ENCODE data around the gene PITPNC1. TPM values are rescaled to one million over a fixed set of nuclear protein-coding genes. Genes with fewer than 3 reads are reported as not detected.

Gene PITPNC1
- total and polyA plus RNA-seq, 4 donors = 8.0 to 21.1 (median 15.2) TPM

DNA sequence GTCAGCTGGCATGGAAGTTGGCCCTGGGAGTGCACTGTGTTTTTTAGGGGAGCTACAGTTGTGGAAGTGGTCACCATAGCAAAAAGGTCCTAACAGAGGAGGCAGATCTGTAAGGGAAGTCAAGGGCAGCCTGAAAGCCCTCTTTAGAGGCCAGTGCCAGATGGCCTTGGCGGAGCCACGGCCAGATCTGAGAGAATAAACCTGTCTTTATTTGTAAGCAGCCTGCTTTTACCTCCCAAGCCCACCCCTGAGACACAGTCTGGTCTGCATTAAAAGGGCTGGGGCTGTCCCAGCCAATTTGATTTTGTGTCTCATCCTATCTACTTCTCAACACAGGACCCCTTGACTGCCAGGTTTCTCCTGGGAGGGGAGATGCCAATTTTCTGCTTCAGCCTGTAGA, 289.6 kb downstream of the PITPNC1 start:
- Histone ChIP-seq H3K27me3 (ENCODE audit: control insufficient read depth in 3 of 3, insufficient read depth in 3 of 3, low read length in 2 of 3) (no peaks in the 10 kb centered on the region), H3K4me3 (no peak overlapping the region), H3K9me3 (ENCODE audit: control insufficient read depth in 4 of 4, insufficient read depth in 3 of 4, low read length in 3 of 4) (peaks cover 0 to 3% (median 0%) of the 10 kb centered on the region in 4 donors), H3K27ac (ENCODE audit: low read depth in 1 of 2, low read length in 1 of 2) (no peak overlapping the region), H3K9ac (ENCODE audit: insufficient read depth in 1 of 2, low read length in 2 of 2) (no peak overlapping the region), H3K36me3 (ENCODE audit: control insufficient read depth in 4 of 4, insufficient read depth in 4 of 4, low read length in 4 of 4) (peaks cover 0 to 4% (median 2%) of the 10 kb centered on the region in 4 donors), H3K4me1 (ENCODE audit: control insufficient read depth in 5 of 5, insufficient read depth in 5 of 5, low read length in 5 of 5) (peaks cover 0 to 3% (median 1%) of the 10 kb centered on the region in 5 donors)
- TF ChIP-seq, protein P1, sequence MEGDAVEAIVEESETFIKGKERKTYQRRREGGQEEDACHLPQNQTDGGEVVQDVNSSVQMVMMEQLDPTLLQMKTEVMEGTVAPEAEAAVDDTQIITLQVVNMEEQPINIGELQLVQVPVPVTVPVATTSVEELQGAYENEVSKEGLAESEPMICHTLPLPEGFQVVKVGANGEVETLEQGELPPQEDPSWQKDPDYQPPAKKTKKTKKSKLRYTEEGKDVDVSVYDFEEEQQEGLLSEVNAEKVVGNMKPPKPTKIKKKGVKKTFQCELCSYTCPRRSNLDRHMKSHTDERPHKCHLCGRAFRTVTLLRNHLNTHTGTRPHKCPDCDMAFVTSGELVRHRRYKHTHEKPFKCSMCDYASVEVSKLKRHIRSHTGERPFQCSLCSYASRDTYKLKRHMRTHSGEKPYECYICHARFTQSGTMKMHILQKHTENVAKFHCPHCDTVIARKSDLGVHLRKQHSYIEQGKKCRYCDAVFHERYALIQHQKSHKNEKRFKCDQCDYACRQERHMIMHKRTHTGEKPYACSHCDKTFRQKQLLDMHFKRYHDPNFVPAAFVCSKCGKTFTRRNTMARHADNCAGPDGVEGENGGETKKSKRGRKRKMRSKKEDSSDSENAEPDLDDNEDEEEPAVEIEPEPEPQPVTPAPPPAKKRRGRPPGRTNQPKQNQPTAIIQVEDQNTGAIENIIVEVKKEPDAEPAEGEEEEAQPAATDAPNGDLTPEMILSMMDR (IDR thresholded peaks at IDR 0.05; ENCODE audit: control extremely low read depth, extremely low read depth) = no peak
- DNase-seq = no peak
- 96 to 97% methylated on average over 2 of the region's 2 CpGs for WGBS, 2 donors
- ATAC-seq (ENCODE audit: insufficient read depth, low FRiP score) = no peak

DNA sequence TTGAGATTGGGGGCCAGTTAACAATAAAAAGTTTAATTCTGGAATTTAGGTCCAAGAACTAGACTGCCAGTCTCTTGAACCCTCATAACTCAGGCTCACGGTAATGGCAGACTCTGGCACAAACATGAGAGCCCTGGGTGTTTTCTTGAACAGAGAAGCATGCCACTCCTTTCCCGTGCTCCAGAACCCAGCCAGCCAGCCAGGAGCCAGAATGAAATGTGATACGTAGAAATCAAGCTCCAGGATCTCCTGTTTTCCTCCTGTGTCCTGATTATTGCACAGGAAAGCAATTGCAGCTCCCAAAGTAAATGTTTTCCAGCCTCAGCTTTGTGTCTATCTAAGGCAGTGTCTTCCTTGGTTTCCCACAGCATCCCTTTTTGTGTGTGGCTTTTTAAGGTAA, 294.4 kb downstream of the PITPNC1 start:
- H3K4me3 ChIP-seq = no peak overlapping the region
- peak overlapping the region in 1 of 2 donors; percentile 31 for H3K27ac ChIP-seq (ENCODE audit: low read depth in 1 of 2, low read length in 1 of 2)
- no peaks in the 10 kb centered on the region for H3K27me3 ChIP-seq (ENCODE audit: control insufficient read depth in 3 of 3, insufficient read depth in 3 of 3, low read length in 2 of 3)
- TF ChIP-seq, protein P1 (IDR thresholded peaks at IDR 0.05; ENCODE audit: control extremely low read depth, extremely low read depth) = no peak
- peaks cover 1 to 6% (median 6%) of the 10 kb centered on the region in 5 donors for H3K4me1 ChIP-seq (ENCODE audit: control insufficient read depth in 5 of 5, insufficient read depth in 5 of 5, low read length in 5 of 5)
- H3K9me3 ChIP-seq (ENCODE audit: control insufficient read depth in 4 of 4, insufficient read depth in 3 of 4, low read length in 3 of 4) = peaks cover 0 to 3% (median 0%) of the 10 kb centered on the region in 4 donors
- DNase-seq = no peak
- no peak for ATAC-seq (ENCODE audit: insufficient read depth, low FRiP score)
- 52 to 78% methylated on average over 3 of the region's 3 CpGs for WGBS, 2 donors
- peaks cover 0 to 5% (median 2%) of the 10 kb centered on the region in 4 donors for H3K36me3 ChIP-seq (ENCODE audit: control insufficient read depth in 4 of 4, insufficient read depth in 4 of 4, low read length in 4 of 4)
- no peak overlapping the region for H3K9ac ChIP-seq (ENCODE audit: insufficient read depth in 1 of 2, low read length in 2 of 2)

DNA sequence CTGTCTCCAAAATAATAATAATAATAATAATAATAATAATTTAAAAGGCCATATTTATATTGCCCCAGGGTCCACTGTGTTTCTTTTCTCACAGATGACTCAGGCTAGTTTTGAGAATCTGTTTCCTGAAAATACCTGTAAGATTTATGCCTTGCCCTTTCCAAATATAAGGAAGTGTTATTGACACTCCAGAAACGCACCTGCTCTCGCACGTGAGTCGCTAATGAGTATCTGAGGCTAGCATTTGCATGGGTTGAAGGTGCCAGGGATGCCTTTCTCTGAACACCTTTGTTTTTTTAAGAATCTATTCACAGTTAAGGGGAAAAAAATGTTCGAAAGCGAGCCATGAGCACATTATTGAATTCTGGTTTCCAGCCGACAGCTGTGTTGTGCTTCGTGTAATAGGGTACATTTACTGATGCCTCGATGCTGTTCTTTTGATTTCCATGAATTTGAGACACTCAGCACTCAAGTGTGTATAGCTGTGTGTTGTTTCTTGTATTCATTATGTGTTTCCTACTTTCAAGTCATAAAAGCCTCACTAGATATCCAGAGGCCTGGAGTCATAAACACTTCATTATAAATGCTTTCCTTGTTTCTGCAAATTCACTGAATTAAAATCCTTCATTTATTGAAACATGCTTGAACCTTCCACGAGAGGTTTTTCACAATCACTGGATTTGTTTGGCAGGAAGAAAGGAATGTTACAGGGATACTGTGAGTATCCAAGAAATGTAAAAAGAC, 295.7 kb downstream of the PITPNC1 start:
- WGBS, 2 donors = 76 to 83% methylated on average over 10 of the region's 10 CpGs
- H3K27ac ChIP-seq (ENCODE audit: low read depth in 1 of 2, low read length in 1 of 2) = no peak overlapping the region
- TF ChIP-seq, protein P1 (IDR thresholded peaks at IDR 0.05; ENCODE audit: control extremely low read depth, extremely low read depth) = no peak
- no peak overlapping the region for H3K4me3 ChIP-seq
- H3K4me1 ChIP-seq (ENCODE audit: control insufficient read depth in 5 of 5, insufficient read depth in 5 of 5, low read length in 5 of 5) = peaks cover 1 to 6% (median 6%) of the 10 kb centered on the region in 5 donors
- DNase-seq = peak in 2 of 3 donors; percentile 53 to 58
- H3K9me3 ChIP-seq (ENCODE audit: control insufficient read depth in 4 of 4, insufficient read depth in 3 of 4, low read length in 3 of 4) = peaks cover 0 to 3% (median 0%) of the 10 kb centered on the region in 4 donors
- peak overlapping the region in 1 of 2 donors; percentile 57 for H3K9ac ChIP-seq (ENCODE audit: insufficient read depth in 1 of 2, low read length in 2 of 2)
- no peak for ATAC-seq (ENCODE audit: insufficient read depth, low FRiP score)
- H3K27me3 ChIP-seq (ENCODE audit: control insufficient read depth in 3 of 3, insufficient read depth in 3 of 3, low read length in 2 of 3) = no peaks in the 10 kb centered on the region
- H3K36me3 ChIP-seq (ENCODE audit: control insufficient read depth in 4 of 4, insufficient read depth in 4 of 4, low read length in 4 of 4) = peaks cover 0 to 5% (median 2%) of the 10 kb centered on the region in 4 donors

Measured in lung (tissue), 12 donors.